BJ (cell line): ENCODE measurements around the gene PRPF40A. TPM values are rescaled to one million over a fixed set of nuclear protein-coding genes. Genes with fewer than 3 reads are reported as not detected.
"Not testable (repeated sequence)": the region's sequence is repeated elsewhere in the genome, so short reads cannot be mapped to it uniquely, and the experiment has no call there.

Experiments
- CTCF ChIA-PET: fragments of 350-600 bp; formaldehyde crosslinking; extraction: SDS; loops from one replicate; lab custom pipeline; 2021; ENCODE audit warnings: antibody characterized with exemption, inconsistent platforms; lab: Yijun Ruan, JAX
- POLR2A ChIA-PET: fragments of 300-600 bp; sonication (Branson Sonifier 250); formaldehyde crosslinking; extraction: SDS; loops from one replicate; lab custom pipeline; 2021; ENCODE audit warnings: antibody characterized with exemption; lab: Charles Lee
- DNase-seq: peaks from one replicate; pipeline ENCODE4 v3.0.0-alpha.2; 2011; ENCODE audit warnings: low read depth
- H3K27me3 ChIP-seq: 2 replicates; pipeline ENCODE4 v1.6.0; 2011; ENCODE audit warnings: low read length; ENCODE audit not compliant: control insufficient read depth, insufficient read depth
- H3K36me3 ChIP-seq: 2 replicates; pipeline ENCODE4 v1.5.1; 2011; ENCODE audit warnings: low read length; ENCODE audit not compliant: control insufficient read depth, insufficient read depth
- H3K4me3 ChIP-seq: 2 replicates; pipeline ENCODE4 v1.5.1; 2011; ENCODE audit warnings: low read depth, mild to moderate bottlenecking, control low read depth, low read length
- CTCF ChIP-seq: IDR thresholded peaks from 2 replicates; pipeline ENCODE4 v1.5.1; 2011; ENCODE audit warnings: low read depth, mild to moderate bottlenecking, control low read depth, inconsistent platforms, low read length, moderate library complexity; ENCODE audit not compliant: insufficient read depth
- polyA minus RNA-seq: library from RNA; depleted of rRNA, polyadenylated mRNA; stranded (reverse); fragments of >200 nt; gene quantifications from 2 replicates; pipeline ENCODE4 v1.2.3, GENCODE V29; 2011; rRNA and poly(A)+ RNA removed
- polyA plus RNA-seq: library from polyadenylated mRNA; depleted of rRNA; stranded (reverse); fragments of >200 nt; gene quantifications from 2 replicates; pipeline ENCODE4 v1.2.3, GENCODE V29; 2011; rRNA removed

PRPF40A gene
- polyA plus RNA-seq, result 82.4 and 135 TPM in 2 replicates
- polyA minus RNA-seq, result 211 and 339 TPM in 2 replicates

- 0 out of 2 replicates have a peak, but pooled peaks have one; percentile 5 for TF ChIP-seq CTCF
- CTCF ChIA-PET, result interaction anchor here (0.7 to 2.5 kb wide), 4 partner anchors 9 to 23 kb away, joined by 3 to 5 read pairs (median 3); no protein-coding TSS in a partner anchor
- POLR2A ChIA-PET, result interaction anchor here (0.6 kb wide), 4 partner anchors 12 to 1321 kb away, joined by 4 to 10 read pairs (median 7); no protein-coding TSS in a partner anchor
- H3K36me3 ChIP-seq, result no peaks in the 10 kb centered on the region
- peak; percentile 88 for DNase-seq
- peak within 1 kb of the TSS; percentile 72 for H3K4me3 ChIP-seq
- H3K27me3 ChIP-seq, result no peaks in the 10 kb centered on the region
These were observed at the start of gene PRPF40A for GRCh38 chr2:152717228-152718075. TSS of gene PRPF40A (minus strand) at chr2:152717461. CDS start at chr2:152717439, 22 bp downstream.

- CTCF ChIA-PET, result no interaction called here
- Histone ChIP-seq H3K36me3 (no peaks in the 10 kb centered on the region), H3K4me3 (no peak overlapping the region), H3K27me3 (no peaks in the 10 kb centered on the region)
- no peak for DNase-seq
- no peak for TF ChIP-seq CTCF
- POLR2A ChIA-PET, result no interaction called here
These were observed 49.7 kb upstream of the PRPF40A start for GRCh38 chr2:152766928-152767327.

- no peak overlapping the region for H3K4me3 ChIP-seq
- H3K27me3 ChIP-seq, result no peaks in the 10 kb centered on the region
- ChIA-PET CTCF (interaction anchor here (0.5 kb wide), 1 partner anchor 682 kb away, joined by 5 read pairs; no protein-coding TSS in a partner anchor), POLR2A (no interaction called here)
- no peak for TF ChIP-seq CTCF
- no peaks in the 10 kb centered on the region for H3K36me3 ChIP-seq
- no peak for DNase-seq
These were observed 46.4 kb upstream of the PRPF40A start for GRCh38 chr2:152763651-152764050.

GRCh38 chr2:152763208-152763607 lies 45.9 kb upstream of the PRPF40A start:
- CTCF ChIA-PET, DNase-seq, H3K27me3 ChIP-seq, H3K4me3 ChIP-seq, H3K36me3 ChIP-seq, POLR2A ChIA-PET: not testable (repeated sequence)

- CTCF ChIA-PET, result interaction anchor here (0.8 kb wide), 1 partner anchor 80 kb away, joined by 3 read pairs; no protein-coding TSS in a partner anchor
- no peak for TF ChIP-seq CTCF
- H3K4me3 ChIP-seq, result no peak overlapping the region
These were observed 44.9 kb upstream of the PRPF40A start for GRCh38 chr2:152762202-152762601.

More at GRCh38 chr2:152762202-152762601, 44.9 kb upstream of the PRPF40A start:
- DNase-seq, result peak; percentile 46
- POLR2A ChIA-PET, result no interaction called here
- Histone ChIP-seq H3K36me3 (no peaks in the 10 kb centered on the region; the same call in 1 of the 2 replicates), H3K27me3 (no peaks in the 10 kb centered on the region)
